ENCODE results near the gene CASKIN1. TPM values are rescaled to one million over a fixed set of nuclear protein-coding genes. Genes with fewer than 3 reads are reported as not detected.

The CASKIN1 gene
- total RNA-seq, 1 experiment from 2014 or later: 7.9 TPM

- no peak overlapping the region for H2AFZ ChIP-seq (ENCODE audit: low read length)
- no peaks in the 10 kb centered on the region for H4K20me1 ChIP-seq (ENCODE audit: control insufficient read depth, insufficient read depth, insufficient read length)
- H2BK5ac ChIP-seq (ENCODE audit: insufficient read length, low read length): no peak overlapping the region
- peaks cover under 1% of the 10 kb centered on the region for H3K23me2 ChIP-seq (ENCODE audit: insufficient read length, low read depth, low read length, poor library complexity, severe bottlenecking)
- no peak overlapping the region for H3K56ac ChIP-seq (ENCODE audit: insufficient read length, low read depth, low read length)
- Mint-ChIP-seq H3K9me3 (no peaks in the 10 kb centered on the region), H3K27me3 (ENCODE audit: low read depth) (peaks cover 2% of the 10 kb centered on the region), H3K36me3 (ENCODE audit: insufficient read depth in 1 of 3, low read depth in 3 of 3) (peaks cover 2 to 31% (median 18%) of the 10 kb centered on the region in 3 experiments; a peak in 6 of 7 replicates), H3K27ac (no peak overlapping the region), H3K4me3 (no peak overlapping the region), H3K4me1 (no peaks in the 10 kb centered on the region; a peak in 1 of 4 replicates)
- TF ChIP-seq CTCF (conservative IDR thresholded peaks at IDR 0.05): no peak
- no peak for DNase-seq
- H3K27me3 ChIP-seq (ENCODE audit: insufficient read depth, low read length): no peaks in the 10 kb centered on the region
- no peak overlapping the region for H4K8ac ChIP-seq (replicated peaks; ENCODE audit: insufficient read length, low read depth, low read length)
- H3K18ac ChIP-seq (ENCODE audit: insufficient read length, low read depth, low read length): no peak overlapping the region
- H2BK12ac ChIP-seq (ENCODE audit: insufficient read length, low read depth, low read length): no peak overlapping the region
- H4K91ac ChIP-seq (ENCODE audit: insufficient read length, low read depth, low read length): no peak overlapping the region
- H4K5ac ChIP-seq (ENCODE audit: insufficient read length, low read depth, low read length): no peak overlapping the region
- H3K4ac ChIP-seq (ENCODE audit: low read depth, low read length): no peak overlapping the region
- no CpG with 5 or more reads among the region's 29 CpGs for WGBS (ENCODE audit: extremely low coverage, insufficient read length, low lambda C conversion rate)
- H3K9me3 ChIP-seq (ENCODE audit: control insufficient read depth, low read depth, low read length): no peaks in the 10 kb centered on the region
- H2AK5ac ChIP-seq (ENCODE audit: insufficient read length, low read length): no peak overlapping the region
- no peak overlapping the region for H3K4me2 ChIP-seq (ENCODE audit: insufficient read depth, insufficient read length, low read length)
- H3K14ac ChIP-seq (ENCODE audit: insufficient read depth, low read length): no peak overlapping the region
- no peak overlapping the region for H2BK120ac ChIP-seq (ENCODE audit: low read depth, low read length, poor library complexity, severe bottlenecking)
- no peak overlapping the region for H3T11ph ChIP-seq (ENCODE audit: low read length)
- peaks cover 3% of the 10 kb centered on the region; the same call in 1 of the 2 replicates for H3K79me2 ChIP-seq (ENCODE audit: insufficient read depth, low read length)
- H3K9ac ChIP-seq (ENCODE audit: extremely low read depth, insufficient read length, low read length): no peak overlapping the region
- H2BK15ac ChIP-seq (ENCODE audit: low read depth, low read length): no peak overlapping the region
- no peaks in the 10 kb centered on the region for H3K4me1 ChIP-seq (ENCODE audit: insufficient read depth, low read length)
- no peak overlapping the region for H2BK20ac ChIP-seq (ENCODE audit: low read depth, low read length, poor library complexity, severe bottlenecking)
- H3K27ac ChIP-seq (ENCODE audit: insufficient read length, low read depth, low read length): no peak overlapping the region
- no peaks in the 10 kb centered on the region for H3K79me1 ChIP-seq (ENCODE audit: insufficient read depth, low read depth, low read length, poor library complexity, severe bottlenecking)
- no peak overlapping the region for H3K23ac ChIP-seq (ENCODE audit: insufficient read length, low read depth, low read length)
These were observed 34.9 kb upstream of the CASKIN1 start for GRCh38 chr16:2231016-2231931.

Measured in H9 (cell line).